ENCODE measurements around the gene ODAD4.
"Not testable (repeated sequence)": the region's sequence is repeated elsewhere in the genome, so short reads cannot be mapped to it uniquely, and the experiment has no call there.

- TF ChIP-seq CTCF (IDR thresholded peaks at IDR 0.05; ENCODE audit: insufficient read depth, low read length, poor library complexity, severe bottlenecking); EZH2phosphoT487 (conservative IDR thresholded peaks at IDR 0.05; ENCODE audit: low read length): not testable (repeated sequence)
Observed at GRCh38 chr17:42012363-42012762, 81.9 kb downstream of the ODAD4 start.

All from SU-DHL-6 (cell line).